Ishikawa (cell line): ENCODE data around the gene LIG3.

Experiments
- CEBPB ChIP-seq: IDR thresholded peaks from 2 replicates; pipeline ENCODE4 v1.6.1; 2012
- CREB1 ChIP-seq: IDR thresholded peaks from 2 replicates; pipeline ENCODE4 v1.6.1; 2012; ENCODE audit warnings: low read depth
- EGR1 ChIP-seq: IDR thresholded peaks from 2 replicates; pipeline ENCODE4 v1.6.1; 2012
- EP300 ChIP-seq: IDR thresholded peaks from 2 replicates; pipeline ENCODE4 v1.6.1; 2012; ENCODE audit warnings: borderline replicate concordance
- FOXM1 ChIP-seq: IDR thresholded peaks from 2 replicates; pipeline ENCODE4 v1.6.1; 2012; ENCODE audit warnings: low read depth, borderline replicate concordance
- MAX ChIP-seq: IDR thresholded peaks from 2 replicates; pipeline ENCODE4 v1.6.1; 2012
- NFIC ChIP-seq: IDR thresholded peaks from 2 replicates; pipeline ENCODE4 v1.6.1; 2012
- RAD21 ChIP-seq: IDR thresholded peaks from 2 replicates; pipeline ENCODE4 v1.6.1; 2012; ENCODE audit warnings: low read depth
- REST ChIP-seq: IDR thresholded peaks from 2 replicates; pipeline ENCODE4 v1.6.1; 2012; ENCODE audit warnings: low read depth, mild to moderate bottlenecking
- TAF1 ChIP-seq: IDR thresholded peaks from 2 replicates; pipeline ENCODE4 v1.6.1; 2012; ENCODE audit warnings: low read depth, mild to moderate bottlenecking
- TCF12 ChIP-seq: IDR thresholded peaks from 2 replicates; pipeline ENCODE4 v1.6.1; 2012; ENCODE audit warnings: low read depth
- TEAD4 ChIP-seq: IDR thresholded peaks from 2 replicates; pipeline ENCODE4 v1.6.1; 2012
- USF1 ChIP-seq: IDR thresholded peaks from 2 replicates; pipeline ENCODE4 v1.6.1; 2012
- YY1 ChIP-seq: IDR thresholded peaks from 2 replicates; pipeline ENCODE4 v1.6.1; 2012; ENCODE audit warnings: low read depth
- ZBTB7A ChIP-seq: IDR thresholded peaks from 2 replicates; pipeline ENCODE4 v1.6.1; 2012; ENCODE audit warnings: low read depth

The LIG3 gene

GRCh38 chr17:34996422-34997285, 16.3 kb downstream of the LIG3 start:
- TF ChIP-seq USF1 (no peak), CREB1 (no peak), TCF12 (no peak), TAF1 (no peak)

- TF ChIP-seq TCF12, result peak; percentile 46; the same call in 1 of the 2 replicates
- TF ChIP-seq NFIC, result peak; percentile 89
- no peak for TF ChIP-seq YY1
- peak; percentile 64; the same call in 1 of the 2 replicates for TF ChIP-seq EP300
- no peak for TF ChIP-seq USF1
- peak; percentile 41 for TF ChIP-seq TEAD4
- no peak for TF ChIP-seq ZBTB7A
Measured at GRCh38 chr17:34997355-34997862, 17.1 kb downstream of the LIG3 start.

GRCh38 chr17:34998205-34998604, 17.9 kb downstream of the LIG3 start:
- TF ChIP-seq RAD21 (peak; percentile 92), CREB1 (no peak)

GRCh38 chr17:34999456-34999855, 19.1 kb downstream of the LIG3 start:
- no peak for TF ChIP-seq TEAD4
- TF ChIP-seq REST, result no peak
- TF ChIP-seq USF1, result no peak

- 0 out of 2 replicates have a peak, but pooled peaks have one; percentile 23 for TF ChIP-seq NFIC
- no peak for TF ChIP-seq ZBTB7A
Measured at GRCh38 chr17:35001549-35001948, 21.2 kb downstream of the LIG3 start.

- TF ChIP-seq EGR1 (no peak), USF1 (no peak), TEAD4 (no peak), TAF1 (no peak), YY1 (no peak), MAX (no peak), REST (no peak), RAD21 (no peak), NFIC (no peak), CEBPB (no peak), EP300 (no peak), TCF12 (no peak), ZBTB7A (no peak), FOXM1 (no peak), CREB1 (no peak)
Measured at GRCh38 chr17:35002876-35003551, 22.7 kb downstream of the LIG3 start.
